AG04449 (cell line): Measurements from ENCODE around the gene CBFB.

Experiments used
- CTCF ChIA-PET: fragments of 350-600 bp; formaldehyde crosslinking; extraction: SDS; loops from one replicate; lab custom pipeline; 2021; ENCODE audit warnings: antibody characterized with exemption; lab: Yijun Ruan, JAX
- POLR2A ChIA-PET: fragments of 400-600, 350-600 bp; formaldehyde crosslinking; extraction: SDS; loops from one replicate; lab custom pipeline; 2020; ENCODE audit warnings: antibody characterized with exemption, inconsistent platforms; lab: Yijun Ruan, JAX
- DNase-seq: peaks from one replicate; pipeline ENCODE4 v3.0.0-alpha.2; 2010; ENCODE audit warnings: low read depth, low spot score
- H3K4me3 ChIP-seq: 2 replicates; pipeline ENCODE4 v1.5.1; 2011; ENCODE audit warnings: low read depth, mild to moderate bottlenecking, control low read depth, low read length
- CTCF ChIP-seq: IDR thresholded peaks from one replicate; pipeline ENCODE4 v1.5.1; 2011; ENCODE audit warnings: mild to moderate bottlenecking, moderate library complexity, low read length, control low read depth, inconsistent platforms; ENCODE audit not compliant: insufficient read depth; ENCODE audit errors: missing control alignments

Gene CBFB

GRCh38 chr16:67082891-67083290 lies 53.9 kb downstream of the CBFB start:
- CTCF ChIA-PET = interaction anchor here (0.8 to 2.3 kb wide), 5 partner anchors 12 to 21 kb away, joined by 3 to 7 read pairs (median 4); no protein-coding TSS in a partner anchor
- H3K4me3 ChIP-seq = no peak overlapping the region
- no peak for TF ChIP-seq CTCF
- no peak for DNase-seq
- POLR2A ChIA-PET = no interaction called here

- no peak for DNase-seq
- ChIA-PET POLR2A (no interaction called here), CTCF (interaction anchor here (3.2 kb wide), 1 partner anchor 17 kb away, joined by 15 read pairs; no protein-coding TSS in a partner anchor)
- H3K4me3 ChIP-seq = no peak overlapping the region
- no peak for TF ChIP-seq CTCF
Measured at GRCh38 chr16:67084345-67085028, 55.5 kb downstream of the CBFB start.

GRCh38 chr16:67086822-67087221 lies 57.9 kb downstream of the CBFB start:
- no peak for DNase-seq
- no peak for TF ChIP-seq CTCF
- POLR2A ChIA-PET = no interaction called here
- CTCF ChIA-PET = interaction anchor here (1.5 to 3.2 kb wide), 3 partner anchors 14 to 69 kb away, joined by 5 to 15 read pairs (median 8); no protein-coding TSS in a partner anchor
- no peak overlapping the region for H3K4me3 ChIP-seq

GRCh38 chr16:67087291-67087690 lies 58.3 kb downstream of the CBFB start:
- H3K4me3 ChIP-seq = no peak overlapping the region
- ChIA-PET CTCF (interaction anchor here (1.5 to 3.2 kb wide), 3 partner anchors 14 to 70 kb away, joined by 5 to 15 read pairs (median 8); no protein-coding TSS in a partner anchor), POLR2A (no interaction called here)
- no peak for TF ChIP-seq CTCF
- no peak for DNase-seq

GRCh38 chr16:67087803-67088202 lies 58.9 kb downstream of the CBFB start:
- TF ChIP-seq CTCF = no peak
- no peak overlapping the region for H3K4me3 ChIP-seq
- ChIA-PET POLR2A (no interaction called here), CTCF (interaction anchor here (1.5 to 3.2 kb wide), 3 partner anchors 14 to 70 kb away, joined by 5 to 15 read pairs (median 8); no protein-coding TSS in a partner anchor)
- no peak for DNase-seq

- DNase-seq = no peak
- ChIA-PET POLR2A (no interaction called here), CTCF (interaction anchor here (0.6 to 2.3 kb wide), 2 partner anchors 31 to 71 kb away, joined by 3 to 8 read pairs; no protein-coding TSS in a partner anchor)
- H3K4me3 ChIP-seq = no peak overlapping the region
- TF ChIP-seq CTCF = no peak
Measured at GRCh38 chr16:67088551-67088950, 59.6 kb downstream of the CBFB start.
